LNCaP clone FGC (cell line): ENCODE measurements around the gene IFI6.
"Not testable (repeated sequence)": the region's sequence is repeated elsewhere in the genome, so short reads cannot be mapped to it uniquely, and the experiment has no call there.

ENCODE experiments used
- DNase-seq: peaks from one replicate; pipeline ENCODE4 v3.0.0-alpha.2; 2011; ENCODE audit warnings: low read depth
- H3K4me3 ChIP-seq: 2 replicates; pipeline ENCODE4 v1.5.1; 2011; ENCODE audit warnings: mild to moderate bottlenecking, low read depth, low read length, control low read depth
- CTCF ChIP-seq: IDR thresholded peaks from 2 replicates; pipeline ENCODE4 v1.5.1; 2012; ENCODE audit warnings: mild to moderate bottlenecking; ENCODE audit not compliant: control insufficient read depth, insufficient read depth; ENCODE audit errors: extremely low read depth

The IFI6 gene

GRCh38 chr1:27633298-27633610, 38.7 kb downstream of the IFI6 start:
- TF ChIP-seq CTCF = no peak
- DNase-seq = no peak
- no peak overlapping the region for H3K4me3 ChIP-seq

GRCh38 chr1:27632387-27633297, 39.4 kb downstream of the IFI6 start:
- DNase-seq = no peak
- TF ChIP-seq CTCF = no peak
- H3K4me3 ChIP-seq = no peak overlapping the region

DNA sequence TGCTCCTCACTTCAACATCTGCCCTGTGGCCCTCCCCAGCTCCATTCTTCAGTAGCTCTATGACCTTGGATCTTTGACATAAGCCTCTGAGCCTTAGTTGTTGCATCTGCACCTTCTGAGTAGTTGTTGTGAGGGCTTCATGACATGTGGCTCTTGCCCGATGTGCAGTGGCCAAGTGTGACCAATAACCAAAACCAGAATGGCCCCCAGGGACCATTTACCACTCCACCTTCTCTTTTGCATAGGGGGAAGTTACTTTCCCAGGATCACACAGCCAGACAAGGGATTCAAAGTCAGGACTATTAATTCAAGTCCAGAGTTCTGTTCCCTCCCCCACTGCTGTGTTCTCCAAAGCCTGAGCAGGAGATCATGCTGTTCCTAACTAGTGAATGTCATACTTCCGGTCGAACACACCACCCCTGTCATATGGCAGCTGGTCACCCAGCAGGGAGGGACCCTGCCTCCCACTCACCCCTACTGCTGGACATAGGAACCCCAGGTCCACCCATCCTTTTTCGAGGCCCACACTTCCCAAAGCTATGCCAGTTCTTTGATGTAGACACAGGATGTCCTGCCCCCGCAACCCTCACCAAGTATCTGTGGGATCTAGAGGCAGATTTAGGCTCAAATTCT, 41.0 kb downstream of the IFI6 start:
- H3K4me3 ChIP-seq = no peak overlapping the region
- TF ChIP-seq CTCF = no peak
- no peak for DNase-seq

- H3K4me3 ChIP-seq = no peak overlapping the region
- no peak for DNase-seq
- no peak for TF ChIP-seq CTCF
Observed at GRCh38 chr1:27628712-27629111, 43.3 kb downstream of the IFI6 start.

DNA sequence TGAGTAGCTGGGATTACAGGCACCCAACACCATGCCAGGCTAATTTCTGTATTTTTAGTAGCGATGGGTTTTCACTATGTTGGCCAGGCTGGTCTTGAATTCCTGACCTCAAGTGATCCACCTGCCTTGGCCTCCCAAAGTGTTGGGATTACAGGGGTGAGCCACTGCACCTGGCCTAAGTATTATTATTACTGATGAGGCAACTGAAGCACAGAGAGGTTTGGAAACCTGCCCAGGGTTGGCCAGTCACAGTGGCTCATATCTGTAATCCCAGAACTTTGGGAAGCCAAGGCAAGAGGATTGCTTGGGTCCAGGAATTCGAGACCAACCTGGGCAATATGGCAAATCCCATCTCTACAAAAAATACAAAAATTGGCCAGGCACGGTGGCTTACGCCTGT, 44.3 kb downstream of the IFI6 start:
- DNase-seq, H3K4me3 ChIP-seq: not testable (repeated sequence)

GRCh38 chr1:27627061-27627460, 44.9 kb downstream of the IFI6 start:
- no peak overlapping the region for H3K4me3 ChIP-seq
- no peak for TF ChIP-seq CTCF
- no peak for DNase-seq

DNA sequence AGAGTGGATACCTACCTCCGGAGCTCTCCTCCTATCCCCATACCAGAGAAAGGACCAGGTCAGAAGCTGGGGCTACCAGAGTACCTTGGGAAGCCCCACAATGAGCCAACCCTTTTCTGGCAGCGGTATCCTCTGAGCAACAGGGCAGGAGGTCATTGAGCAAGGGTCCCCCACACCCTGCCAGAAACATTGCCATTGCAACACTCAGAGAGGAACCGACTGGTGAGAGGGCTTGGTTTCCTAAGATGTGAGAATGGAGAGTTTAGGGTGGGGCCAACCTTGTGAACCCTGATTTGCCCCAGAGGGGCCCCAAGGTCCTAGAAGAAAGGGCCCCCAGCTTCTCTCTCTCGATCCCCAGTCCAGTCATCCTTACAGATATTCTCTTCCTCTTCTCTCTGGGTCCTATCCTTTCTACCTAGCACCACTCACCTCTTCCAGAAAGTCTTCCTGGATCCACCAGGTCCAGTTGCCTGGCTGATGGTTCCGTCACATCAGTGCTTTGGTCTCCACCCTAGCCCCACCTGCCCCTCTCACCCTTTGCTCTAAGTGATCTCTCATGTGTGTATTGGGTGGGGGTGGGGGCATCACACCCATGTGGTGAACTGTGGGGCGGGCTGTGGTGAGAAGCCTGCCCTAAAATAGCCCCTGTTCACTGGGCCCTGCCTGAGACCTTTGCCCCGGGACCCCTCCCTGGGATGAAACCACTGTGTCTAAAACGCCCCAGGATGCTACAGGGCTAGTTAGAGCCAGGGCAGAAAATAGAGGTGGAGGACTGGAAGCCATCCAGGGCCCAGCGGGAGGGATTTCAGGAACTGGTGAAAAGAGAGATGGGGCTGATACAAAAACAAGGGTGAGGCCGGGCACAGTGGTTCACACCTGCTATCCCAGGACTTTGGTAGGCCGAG, 45.7 kb downstream of the IFI6 start:
- no peak for TF ChIP-seq CTCF
- no peak for DNase-seq
- no peak overlapping the region for H3K4me3 ChIP-seq
